ENCODE measurements around the gene PCP2. TPM values are rescaled to one million over a fixed set of nuclear protein-coding genes. Genes with fewer than 3 reads are reported as not detected.

PCP2 gene
- total and polyA plus RNA-seq, 2 of the 13 experiments (the other 11 are each of a cell fraction or from before 2014, with no cell fraction given): 0.62 TPM; not detected in 1

- intact Hi-C loops (cut with micrococcal nuclease; ENCODE audit: unreplicated experiment): no loop called here
- ChIA-PET CTCF (ENCODE audit: low intra/inter-chr PET ratio, low total read pairs) (no interaction called here), POLR2A (no interaction called here)
- no peak within 1 kb of the TSS for H2AFZ ChIP-seq (ENCODE audit: low read length)
- no peak for TF ChIP-seq RFX5 (IDR thresholded peaks at IDR 0.05; ENCODE audit: low read depth, low read length)
- no peak for TF ChIP-seq IRF9 (CRISPR knock-in tag; IDR thresholded peaks at IDR 0.05; ENCODE audit: borderline replicate concordance)
- no peak for TF ChIP-seq TAF15 (IDR thresholded peaks at IDR 0.05; ENCODE audit: low read depth, low read length, poor library complexity, severe bottlenecking)
- TF ChIP-seq ZNF362 (CRISPR knock-in tag; IDR thresholded peaks at IDR 0.05; ENCODE audit: borderline replicate concordance): no peak
- no peak for TF ChIP-seq MYNN (CRISPR knock-in tag; IDR thresholded peaks at IDR 0.05; ENCODE audit: low read depth)
- no peak for TF ChIP-seq ZNF451 (CRISPR knock-in tag; IDR thresholded peaks at IDR 0.05)
- no peak for TF ChIP-seq ZNF558 (CRISPR knock-in tag; IDR thresholded peaks at IDR 0.05; ENCODE audit: borderline replicate concordance)
- TF ChIP-seq ZNF543 (CRISPR knock-in tag; IDR thresholded peaks at IDR 0.05): no peak
- no peak for TF ChIP-seq RBFOX2 (IDR thresholded peaks at IDR 0.05; ENCODE audit: low read depth, low read length)
- no peak for TF ChIP-seq ZFAT (CRISPR knock-in tag; conservative IDR thresholded peaks at IDR 0.05)
- no peak for TF ChIP-seq ZFP1 (CRISPR knock-in tag; IDR thresholded peaks at IDR 0.05)
- no peak for TF ChIP-seq CSRNP2 (CRISPR knock-in tag; conservative IDR thresholded peaks at IDR 0.05; ENCODE audit: low read depth)
- TF ChIP-seq U2AF2 (IDR thresholded peaks at IDR 0.05; ENCODE audit: low read depth, low read length): no peak
- TF ChIP-seq ZNF446 (CRISPR knock-in tag; IDR thresholded peaks at IDR 0.05): no peak
- ATAC-seq (no peak), DNase-seq (ENCODE audit: low spot score) (no peak), FAIRE-seq (no peak)
- H3K79me2 ChIP-seq (ENCODE audit: insufficient read depth, low read length): no peaks in the 10 kb centered on the region
- no peak within 1 kb of the TSS for H3K4me2 ChIP-seq (ENCODE audit: low read depth, low read length)
- BruUV-seq (replicated peaks): no TSS peak
- peaks cover 0 to 25% of the 10 kb centered on the region in 2 experiments; a peak in 1 of 5 replicates for H3K27me3 ChIP-seq (ENCODE audit: control insufficient read depth in 1 of 2, insufficient read depth in 2 of 2, low read length in 2 of 2)
- no peak within 1 kb of the TSS for H3K4me3 ChIP-seq (replicated peaks in 1 of 3; ENCODE audit: insufficient read depth in 1 of 3, low read depth in 2 of 3, low read length in 3 of 3)
- in situ Hi-C loops (cut with HindIII; ENCODE audit: extremely low pct_ligation_motif_present, low pct_unique_long_range_greater_than_20kb): no loop called here
- no peak within 1 kb of the TSS for H3K27ac ChIP-seq (ENCODE audit: extremely low read length, insufficient read depth, low read length)
- H3K9me3 ChIP-seq (ENCODE audit: low read length): no peaks in the 10 kb centered on the region
- no peaks in the 10 kb centered on the region for H3K36me3 ChIP-seq (replicated peaks in 1 of 2; ENCODE audit: control insufficient read depth in 1 of 2, insufficient read depth in 2 of 2, low read length in 2 of 2)
- no peaks in the 10 kb centered on the region for H3K4me1 ChIP-seq (ENCODE audit: insufficient read depth, low read length)
- no peak within 1 kb of the TSS for H3K9ac ChIP-seq (ENCODE audit: insufficient read depth, low read depth, low read length)
- no peaks in the 10 kb centered on the region for H4K20me1 ChIP-seq (ENCODE audit: insufficient read depth, low read length)
- WGBS (ENCODE audit: low lambda C conversion rate): no CpG with 5 or more reads among the region's 9 CpGs
These were observed 35.3 kb upstream of the PCP2 start, which contains the start of gene RETN for GRCh38 chr19:7668842-7669241. Gene RETN, plus strand, starts transcription at chr19:7669049. Its CDS starts 278 bp downstream, at chr19:7669327.
